PC-9 (cell line): ENCODE data around the gene IMMP2L. TPM values are rescaled to one million over a fixed set of nuclear protein-coding genes. Genes with fewer than 3 reads are reported as not detected.
A peak's percentile ranks its signal among the peaks of the same experiment; 100 is the strongest.

ENCODE experiments used
- BruUV-seq: library from RNA; stranded (reverse); fragments of 400-500 nt; replicated peaks from 2 replicates; lab custom pipeline; 2021; lab: Mats Ljungman, UMichigan
- CTCF ChIA-PET: fragments of 300-600 bp; sonication (Branson Sonifier 250); formaldehyde crosslinking; loops from one replicate; lab custom pipeline; 2022; ENCODE audit warnings: antibody characterized with exemption; lab: Charles Lee
- POLR2A ChIA-PET: fragments of 300-600 bp; sonication (Branson Sonifier 250); formaldehyde crosslinking; loops from one replicate; lab custom pipeline; 2022; ENCODE audit warnings: antibody characterized with exemption; ENCODE audit not compliant: unreplicated experiment; lab: Charles Lee
- DNase-seq, 2 experiments: peaks; one replicate each; pipeline versions ENCODE4 v3.0.0 to v3.0.0-alpha.2; 2015 to 2022; ENCODE audit warnings: mixed read lengths in 1 of 2
- H2AFZ ChIP-seq: fragments of 200-600 bp; sonication (generic); 2 replicates; pipeline ENCODE4 v1.8.1; 2017; ENCODE audit warnings: antibody characterized with exemption
- H3F3A ChIP-seq: fragments of 200-600 bp; sonication (generic); 2 replicates; pipeline ENCODE4 v1.8.1; 2017; ENCODE audit warnings: antibody characterized with exemption, mild to moderate bottlenecking, low read depth; ENCODE audit not compliant: insufficient read depth
- H3K27ac ChIP-seq: fragments of 200-600 bp; sonication (generic); 2 replicates; pipeline ENCODE4 v1.6.1; 2016; ENCODE audit warnings: mixed run types
- H3K27me3 ChIP-seq: fragments of 200-600 bp; sonication (generic); 2 replicates; pipeline ENCODE4 v1.6.1; 2016; ENCODE audit warnings: low read depth, mixed run types; ENCODE audit not compliant: insufficient read depth
- H3K36me3 ChIP-seq: fragments of 200-600 bp; sonication (generic); 2 replicates; pipeline ENCODE4 v1.6.1; 2016; ENCODE audit warnings: low read depth, mixed run types
- H3K4me1 ChIP-seq: fragments of 200-600 bp; sonication (generic); replicated peaks from 2 replicates; pipeline ENCODE4 v1.6.1; 2016; ENCODE audit warnings: mixed run types; ENCODE audit not compliant: insufficient read depth
- H3K4me2 ChIP-seq: fragments of 200-600 bp; sonication (generic); 2 replicates; pipeline ENCODE4 v1.6.1; 2017; ENCODE audit warnings: mixed run types
- H3K4me3 ChIP-seq: fragments of 200-600 bp; sonication (generic); 2 replicates; pipeline ENCODE4 v1.6.1; 2016; ENCODE audit warnings: mixed run types
- H3K79me2 ChIP-seq: fragments of 200-600 bp; sonication (generic); 2 replicates; pipeline ENCODE4 v1.6.1; 2017; ENCODE audit warnings: low read depth, mixed run types
- H3K9me2 ChIP-seq: fragments of 200-600 bp; sonication (generic); 2 replicates; pipeline ENCODE4 v1.8.1; 2017; ENCODE audit warnings: mild to moderate bottlenecking; ENCODE audit not compliant: insufficient read depth
- H3K9me3 ChIP-seq: fragments of 200-600 bp; sonication (generic); 2 replicates; pipeline ENCODE4 v1.8.1; 2016; ENCODE audit warnings: low read depth; ENCODE audit not compliant: insufficient read depth
- H4K20me1 ChIP-seq: fragments of 200-600 bp; sonication (generic); 2 replicates; pipeline ENCODE4 v1.8.1; 2017; ENCODE audit not compliant: insufficient read depth
- CTCF ChIP-seq: fragments of 200-600 bp; sonication (generic); conservative IDR thresholded peaks from 2 replicates; pipeline ENCODE4 v1.6.1; 2017; ENCODE audit warnings: mixed run types, antibody characterized with exemption, mild to moderate bottlenecking, moderate library complexity
- EZH2 ChIP-seq: fragments of 200-600 bp; sonication (generic); IDR thresholded peaks from 2 replicates; pipeline ENCODE4 v1.8.0; 2017; ENCODE audit warnings: antibody characterized with exemption, low read depth
- intact Hi-C: fragments of 100-400 bp; cut with micrococcal nuclease; formaldehyde crosslinking; loops from one replicate; pipeline ENCODE4 v1.10.0; 2022; ENCODE audit not compliant: unreplicated experiment
- total RNA-seq: library from RNA; stranded (reverse); gene quantifications from 2 replicates; pipeline ENCODE4 v1.2.3, GENCODE V29; 2021

IMMP2L gene
- total RNA-seq, 1 experiment from 2014 or later, result 40.5 TPM

- Histone ChIP-seq H3K9me3 (no peaks in the 10 kb centered on the region), H3F3A (no peaks in the 10 kb centered on the region), H3K9me2 (no peaks in the 10 kb centered on the region), H3K36me3 (no peaks in the 10 kb centered on the region), H4K20me1 (no peaks in the 10 kb centered on the region), H2AFZ (no peak overlapping the region), H3K27ac (no peak overlapping the region), H3K4me3 (no peak overlapping the region), H3K4me1 (no peaks in the 10 kb centered on the region), H3K27me3 (no peaks in the 10 kb centered on the region), H3K4me2 (no peak overlapping the region), H3K79me2 (no peaks in the 10 kb centered on the region)
- TF ChIP-seq CTCF, result no peak
- TF ChIP-seq EZH2, result no peak
- intact Hi-C loops, result no loop called here
- no peak for DNase-seq
- BruUV-seq, result no TSS peak
- POLR2A ChIA-PET, result no interaction called here
- CTCF ChIA-PET, result no interaction called here
These were observed 446.3 kb downstream of the IMMP2L start for GRCh38 chr7:111115966-111116365.

- no peaks in the 10 kb centered on the region for H3K27me3 ChIP-seq
- peak in 1 of 2 experiments; percentile 38 for DNase-seq
- ChIA-PET CTCF (no interaction called here), POLR2A (no interaction called here)
- no peak overlapping the region for H3K4me3 ChIP-seq
- no peaks in the 10 kb centered on the region for H3K36me3 ChIP-seq
- no peak for TF ChIP-seq CTCF
- TF ChIP-seq EZH2, result no peak
- H3K27ac ChIP-seq, result no peak overlapping the region
- intact Hi-C loops, result no loop called here
- H3K9me3 ChIP-seq, result no peaks in the 10 kb centered on the region
- H4K20me1 ChIP-seq, result no peaks in the 10 kb centered on the region
- H3F3A ChIP-seq, result no peaks in the 10 kb centered on the region
- no peak overlapping the region for H2AFZ ChIP-seq
- H3K4me1 ChIP-seq, result peaks cover 5% of the 10 kb centered on the region
- no peaks in the 10 kb centered on the region for H3K9me2 ChIP-seq
- BruUV-seq, result no TSS peak
- no peaks in the 10 kb centered on the region for H3K79me2 ChIP-seq
- H3K4me2 ChIP-seq, result no peak overlapping the region
These were observed 448.9 kb downstream of the IMMP2L start for GRCh38 chr7:111113263-111114017.

GRCh38 chr7:111112439-111112838, 449.9 kb downstream of the IMMP2L start:
- Histone ChIP-seq H3K27me3 (no peaks in the 10 kb centered on the region), H3K9me2 (no peaks in the 10 kb centered on the region), H3K9me3 (no peaks in the 10 kb centered on the region), H3K27ac (no peak overlapping the region), H2AFZ (no peak overlapping the region), H3K36me3 (no peaks in the 10 kb centered on the region), H3K79me2 (no peaks in the 10 kb centered on the region), H4K20me1 (no peaks in the 10 kb centered on the region), H3K4me3 (no peak overlapping the region), H3K4me2 (no peak overlapping the region), H3F3A (no peaks in the 10 kb centered on the region), H3K4me1 (peaks cover 9% of the 10 kb centered on the region)
- ChIA-PET POLR2A (no interaction called here), CTCF (no interaction called here)
- intact Hi-C loops, result no loop called here
- no peak for TF ChIP-seq EZH2
- no peak for TF ChIP-seq CTCF
- DNase-seq, result no peak
- BruUV-seq, result no TSS peak
